ENCODE measurements around the gene SUSD4.

Gene SUSD4

GRCh38 chr1:223328566-223328965 lies 35.4 kb downstream of the SUSD4 start:
- DNase-seq (ENCODE audit: low read depth): no peak

GRCh38 chr1:223326776-223327175 lies 37.2 kb downstream of the SUSD4 start:
- no peak for DNase-seq (ENCODE audit: low read depth)

GRCh38 chr1:223323491-223324484 lies 40.2 kb downstream of the SUSD4 start:
- no peak for DNase-seq (ENCODE audit: low read depth)

- no peak for DNase-seq (ENCODE audit: low read depth)
Observed at GRCh38 chr1:223322868-223323267, 41.1 kb downstream of the SUSD4 start.

- DNase-seq (ENCODE audit: low read depth): no peak
Observed at GRCh38 chr1:223320959-223321358, 43.0 kb downstream of the SUSD4 start.

GRCh38 chr1:223319905-223320580 lies 43.9 kb downstream of the SUSD4 start:
- DNase-seq (ENCODE audit: low read depth): no peak

GRCh38 chr1:223319398-223319797 lies 44.6 kb downstream of the SUSD4 start:
- no peak for DNase-seq (ENCODE audit: low read depth)

- DNase-seq (ENCODE audit: low read depth): no peak
Observed at GRCh38 chr1:223316082-223316481, 47.9 kb downstream of the SUSD4 start.

- DNase-seq (ENCODE audit: low read depth): no peak
Observed at GRCh38 chr1:223315665-223316064, 48.3 kb downstream of the SUSD4 start.

GRCh38 chr1:223313415-223313754 lies 50.6 kb downstream of the SUSD4 start:
- no peak for DNase-seq (ENCODE audit: low read depth)

GRCh38 chr1:223312705-223313414 lies 51.1 kb downstream of the SUSD4 start:
- no peak for DNase-seq (ENCODE audit: low read depth)

- DNase-seq (ENCODE audit: low read depth): no peak
Observed at GRCh38 chr1:223312273-223312672, 51.7 kb downstream of the SUSD4 start.

- no peak for DNase-seq (ENCODE audit: low read depth)
Observed at GRCh38 chr1:223311826-223312225, 52.1 kb downstream of the SUSD4 start.

- no peak for DNase-seq (ENCODE audit: low read depth)
Observed at GRCh38 chr1:223308136-223308535, 55.8 kb downstream of the SUSD4 start.

- no peak for DNase-seq (ENCODE audit: low read depth)
Observed at GRCh38 chr1:223307544-223307943, 56.4 kb downstream of the SUSD4 start.

GRCh38 chr1:223304931-223305330 lies 59.0 kb downstream of the SUSD4 start:
- DNase-seq (ENCODE audit: low read depth): no peak

- no peak for DNase-seq (ENCODE audit: low read depth)
Observed at GRCh38 chr1:223301371-223301770, 62.6 kb downstream of the SUSD4 start.

- DNase-seq (ENCODE audit: low read depth): no peak
Observed at GRCh38 chr1:223299553-223299952, 64.4 kb downstream of the SUSD4 start.

- peak; percentile 7 for DNase-seq (ENCODE audit: low read depth)
Observed at GRCh38 chr1:223298701-223299100, 65.3 kb downstream of the SUSD4 start.

GRCh38 chr1:223297800-223298199 lies 66.2 kb downstream of the SUSD4 start:
- no peak for DNase-seq (ENCODE audit: low read depth)

GRCh38 chr1:223291796-223292195 lies 72.2 kb downstream of the SUSD4 start:
- no peak for DNase-seq (ENCODE audit: low read depth)

- DNase-seq (ENCODE audit: low read depth): no peak
Observed at GRCh38 chr1:223290397-223290796, 73.6 kb downstream of the SUSD4 start.

- no peak for DNase-seq (ENCODE audit: low read depth)
Observed at GRCh38 chr1:223289621-223290020, 74.4 kb downstream of the SUSD4 start.
